ENCODE data around the gene BDKRB1.

- no peak for TF ChIP-seq EZH2 (IDR thresholded peaks at IDR 0.05; ENCODE audit: borderline replicate concordance, control insufficient read depth, low read depth, low read length)
- TF ChIP-seq CTCF (IDR thresholded peaks at IDR 0.05 in 2 of 3, conservative IDR thresholded peaks at IDR 0.05 in 1 of 3; ENCODE audit: control insufficient read depth in 2 of 3, extremely low read depth in 1 of 3, insufficient read depth in 1 of 3, low read depth in 3 of 3, low read length in 3 of 3), result no peak
- TF ChIP-seq ATF3 (IDR thresholded peaks at IDR 0.05; ENCODE audit: borderline replicate concordance, extremely low read depth, low read depth, low read length), result no peak
- no peak for TF ChIP-seq POLR2AphosphoS5 (IDR thresholded peaks at IDR 0.05; ENCODE audit: low read length)
- no peak for TF ChIP-seq PBX3 (IDR thresholded peaks at IDR 0.05; ENCODE audit: insufficient replicate concordance, low read depth, low read length)
- TF ChIP-seq SMAD1 (IDR thresholded peaks at IDR 0.05; ENCODE audit: low read depth, partially characterized antibody), result no peak
- TF ChIP-seq, protein P1, sequence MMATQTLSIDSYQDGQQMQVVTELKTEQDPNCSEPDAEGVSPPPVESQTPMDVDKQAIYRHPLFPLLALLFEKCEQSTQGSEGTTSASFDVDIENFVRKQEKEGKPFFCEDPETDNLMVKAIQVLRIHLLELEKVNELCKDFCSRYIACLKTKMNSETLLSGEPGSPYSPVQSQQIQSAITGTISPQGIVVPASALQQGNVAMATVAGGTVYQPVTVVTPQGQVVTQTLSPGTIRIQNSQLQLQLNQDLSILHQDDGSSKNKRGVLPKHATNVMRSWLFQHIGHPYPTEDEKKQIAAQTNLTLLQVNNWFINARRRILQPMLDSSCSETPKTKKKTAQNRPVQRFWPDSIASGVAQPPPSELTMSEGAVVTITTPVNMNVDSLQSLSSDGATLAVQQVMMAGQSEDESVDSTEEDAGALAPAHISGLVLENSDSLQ (IDR thresholded peaks at IDR 0.05), result no peak
- no peak for TF ChIP-seq NFYB (IDR thresholded peaks at IDR 0.05; ENCODE audit: insufficient read depth, low read depth, low read length)
- TF ChIP-seq ZNF24 (IDR thresholded peaks at IDR 0.05), result no peak
- no peak for TF ChIP-seq SRF (IDR thresholded peaks at IDR 0.05; ENCODE audit: low read depth in 2 of 2, low read length in 2 of 2)
- no peak for TF ChIP-seq POLR2A (IDR thresholded peaks at IDR 0.05; ENCODE audit: low read depth, low read length)
- TF ChIP-seq YY1 (IDR thresholded peaks at IDR 0.05; ENCODE audit: low read depth, low read length), result no peak
- TF ChIP-seq HDAC2 (IDR thresholded peaks at IDR 0.05), result no peak
- no peak for TF ChIP-seq EGR1 (IDR thresholded peaks at IDR 0.05; ENCODE audit: borderline replicate concordance in 1 of 2, low read depth in 2 of 2, low read length in 2 of 2)
These were observed 28.0 kb downstream of the BDKRB1 start for GRCh38 chr14:96284008-96284407.
